Endometrial microvascular endothelial cells (primary cell): ENCODE data around the gene MAD1L1. TPM values are rescaled to one million over a fixed set of nuclear protein-coding genes. Genes with fewer than 3 reads are reported as not detected.

ENCODE experiments used
- in situ Hi-C: cut with HindIII; loops from 2 replicates; pipeline ENCODE4 v1.10.0; 2017; ENCODE audit warnings: low sequenced_read_pairs, low pct_unique_long_range_greater_than_20kb; ENCODE audit errors: inconsistent ontology term
- total RNA-seq: library from RNA; depleted of rRNA; stranded (reverse); fragments of >200 nt; gene quantifications from one replicate; pipeline ENCODE4 v1.2.3, GENCODE V29; 2015; ENCODE audit errors: inconsistent ontology term

Gene MAD1L1
- total RNA-seq, 1 donor from 2014 or later = 44.7 TPM

DNA sequence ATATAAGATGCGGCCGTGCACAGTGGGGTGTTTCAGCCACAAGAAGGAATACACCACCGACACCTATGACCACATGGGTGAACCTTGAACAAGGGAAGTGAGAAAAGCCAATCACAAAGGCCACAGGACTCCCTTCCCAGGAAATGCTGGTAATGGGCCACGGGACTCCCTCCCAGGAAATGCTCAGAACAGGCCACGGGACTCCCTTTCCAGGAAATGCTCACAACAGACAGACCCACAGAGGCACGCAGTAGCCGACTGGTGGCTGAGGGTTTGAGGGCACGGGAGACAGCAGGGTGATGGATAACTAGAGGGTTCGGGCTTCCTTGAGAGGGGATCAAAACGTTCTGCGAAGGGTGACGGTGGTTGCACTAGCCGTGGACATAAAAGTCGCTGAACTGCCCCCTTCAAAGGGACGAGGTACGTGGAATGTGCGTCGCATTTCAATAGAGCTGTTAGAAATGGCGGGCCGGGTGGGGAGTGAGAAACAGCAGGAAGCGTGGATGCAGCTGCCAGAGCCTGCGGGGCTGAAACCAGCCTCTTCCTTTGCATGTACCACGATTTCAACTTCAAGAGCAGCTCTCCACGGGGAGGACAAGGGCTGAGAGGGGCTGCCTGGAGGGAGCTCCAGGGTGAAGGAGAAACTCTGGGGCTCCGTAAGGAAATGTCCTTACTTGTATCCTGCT is 288.7 kb downstream of the MAD1L1 start:
- in situ Hi-C loops = no loop called here

GRCh38 chr7:1943326-1943725 is 289.4 kb downstream of the MAD1L1 start:
- in situ Hi-C loops = no loop called here

- in situ Hi-C loops = no loop called here
Observed at GRCh38 chr7:1942941-1943289, 289.8 kb downstream of the MAD1L1 start.

DNA sequence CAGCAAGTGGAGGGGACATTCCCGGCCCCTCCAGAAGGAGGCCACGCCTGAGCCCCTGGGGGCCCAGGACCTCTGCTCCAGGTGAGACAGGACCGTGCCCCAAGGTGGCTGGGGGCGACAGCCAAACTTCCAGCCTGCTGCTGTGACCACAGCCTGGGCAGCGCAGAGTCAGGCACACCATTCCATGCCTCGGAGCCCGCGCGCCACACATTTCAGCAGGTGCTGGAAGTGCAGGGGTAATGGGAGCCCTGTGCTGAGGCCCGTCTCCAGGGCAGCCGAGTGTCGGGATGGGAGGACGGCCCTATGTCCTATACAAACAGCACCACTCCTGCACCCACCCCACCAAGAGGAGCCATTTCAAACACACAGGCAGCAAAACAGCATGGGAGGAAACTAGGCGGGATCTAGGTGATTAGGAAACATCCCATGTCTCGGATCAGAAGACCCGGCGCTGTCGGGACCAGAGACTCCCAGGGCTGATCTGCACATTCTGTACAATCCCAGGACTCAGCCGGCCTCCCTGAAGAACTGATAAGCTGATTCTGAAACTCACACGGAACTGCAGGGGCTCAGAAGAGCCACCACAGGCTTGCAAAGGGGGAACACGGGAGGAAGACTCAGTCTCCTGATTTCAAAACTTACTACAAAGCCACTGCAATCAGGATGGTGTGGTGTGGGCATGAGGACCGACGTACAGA is 290.4 kb downstream of the MAD1L1 start:
- in situ Hi-C loops = no loop called here

- in situ Hi-C loops = no loop called here
Observed at GRCh38 chr7:1941464-1942242, 291.1 kb downstream of the MAD1L1 start.

GRCh38 chr7:1940863-1941262 is 291.9 kb downstream of the MAD1L1 start:
- in situ Hi-C loops = no loop called here

- in situ Hi-C loops = no loop called here
Observed at GRCh38 chr7:1940402-1940786, 292.4 kb downstream of the MAD1L1 start.

GRCh38 chr7:1939434-1940401 is 293.0 kb downstream of the MAD1L1 start:
- in situ Hi-C loops = no loop called here

GRCh38 chr7:1938788-1939433 is 293.8 kb downstream of the MAD1L1 start:
- in situ Hi-C loops = no loop called here

- in situ Hi-C loops = no loop called here
Observed at GRCh38 chr7:1937252-1937605, 295.5 kb downstream of the MAD1L1 start.

DNA sequence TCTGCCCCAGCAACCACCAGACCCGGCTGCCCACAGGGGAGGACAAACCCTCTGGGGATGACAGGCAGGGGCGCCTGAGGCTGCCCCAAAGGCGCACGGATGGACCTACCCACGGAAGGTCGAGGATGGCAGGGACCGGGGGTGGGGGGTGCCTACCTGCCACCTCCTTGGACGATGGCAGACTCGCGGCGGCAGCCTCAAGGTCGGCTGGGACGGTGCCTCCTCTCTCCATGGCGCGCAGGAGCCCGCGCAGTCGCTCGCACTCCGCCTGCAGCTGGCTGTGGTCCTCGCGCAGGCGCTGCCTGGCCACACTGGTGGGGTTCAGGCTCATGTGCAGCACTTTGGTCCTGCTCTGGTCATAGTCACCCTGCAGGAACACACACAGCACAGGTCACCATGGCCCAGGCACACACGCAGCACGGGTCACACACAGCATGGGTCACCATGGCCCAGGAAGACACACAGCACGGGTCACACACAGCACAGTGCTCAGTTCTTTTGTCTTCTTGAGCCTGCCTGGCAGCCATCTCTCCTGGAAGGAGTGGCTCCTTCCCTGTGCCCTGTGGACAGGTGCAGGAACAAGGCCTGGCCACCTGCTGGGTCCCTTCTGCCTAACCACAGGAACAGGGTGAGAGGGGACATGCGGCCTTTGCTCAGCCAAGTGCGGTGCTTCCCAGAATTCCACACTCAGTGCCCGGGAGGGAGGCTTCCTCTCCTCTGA is 296.1 kb downstream of the MAD1L1 start:
- in situ Hi-C loops = no loop called here

- in situ Hi-C loops = no loop called here
Observed at GRCh38 chr7:1936006-1936310, 296.8 kb downstream of the MAD1L1 start.

- in situ Hi-C loops = no loop called here
Observed at GRCh38 chr7:1935176-1936005, 297.4 kb downstream of the MAD1L1 start.

DNA sequence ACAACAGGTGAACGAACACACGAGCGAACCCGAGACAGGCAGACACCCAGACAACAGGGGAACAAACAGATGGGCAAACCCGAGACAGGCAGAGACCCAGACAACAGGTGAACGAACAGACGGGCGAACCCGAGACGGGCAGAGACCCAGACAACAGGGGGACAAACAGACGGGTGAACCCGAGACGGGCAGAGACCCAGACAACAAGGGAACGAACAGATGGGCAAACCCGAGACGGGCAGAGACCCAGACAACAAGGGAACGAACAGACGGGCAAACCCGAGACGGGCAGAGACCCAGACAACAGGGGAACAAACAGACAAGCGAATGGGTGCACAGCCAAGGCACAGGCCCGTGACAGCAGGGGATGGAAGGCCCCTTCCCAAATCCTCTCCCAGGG is 298.0 kb downstream of the MAD1L1 start:
- in situ Hi-C loops = no loop called here

DNA sequence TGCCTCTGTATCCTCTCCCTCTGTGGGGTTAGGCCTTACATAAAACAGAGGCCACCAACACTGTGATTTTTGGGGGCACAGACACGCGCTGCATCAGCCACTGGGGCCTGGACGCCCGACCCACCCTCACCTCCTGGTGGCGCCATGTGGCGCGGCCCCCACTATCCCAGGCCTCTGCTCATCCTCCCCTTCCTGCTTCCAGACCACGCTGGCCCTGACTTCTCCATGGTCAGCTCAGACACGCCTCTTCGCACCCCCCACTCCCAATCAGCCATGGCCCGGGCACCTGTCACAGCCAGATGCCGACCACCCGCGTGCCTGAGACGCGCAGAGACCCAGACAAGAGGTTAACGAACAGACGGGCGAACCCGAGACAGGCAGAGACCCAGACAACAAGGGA is 298.7 kb downstream of the MAD1L1 start:
- in situ Hi-C loops = no loop called here

- in situ Hi-C loops = no loop called here
Observed at GRCh38 chr7:1933066-1933750, 299.5 kb downstream of the MAD1L1 start.

GRCh38 chr7:1931951-1932270 is 300.8 kb downstream of the MAD1L1 start:
- in situ Hi-C loops = no loop called here
